LNCaP clone FGC (cell line): ENCODE results near the gene ZNF292.
"Not testable (repeated sequence)": the region's sequence is repeated elsewhere in the genome, so short reads cannot be mapped to it uniquely, and the experiment has no call there.

Experiments used
- DNase-seq: peaks from one replicate; pipeline ENCODE4 v3.0.0-alpha.2; 2011; ENCODE audit warnings: low read depth
- H3K4me3 ChIP-seq: 2 replicates; pipeline ENCODE4 v1.5.1; 2011; ENCODE audit warnings: mild to moderate bottlenecking, low read depth, low read length, control low read depth
- CTCF ChIP-seq: IDR thresholded peaks from 2 replicates; pipeline ENCODE4 v1.5.1; 2012; ENCODE audit warnings: mild to moderate bottlenecking; ENCODE audit not compliant: control insufficient read depth, insufficient read depth; ENCODE audit errors: extremely low read depth

Gene ZNF292

GRCh38 chr6:87283461-87283860 lies 128.1 kb downstream of the ZNF292 start:
- no peak for DNase-seq
- TF ChIP-seq CTCF, result no peak
- H3K4me3 ChIP-seq, result no peak overlapping the region

GRCh38 chr6:87287251-87287650 lies 131.9 kb downstream of the ZNF292 start:
- no peak overlapping the region for H3K4me3 ChIP-seq
- TF ChIP-seq CTCF, result no peak
- DNase-seq, result no peak

GRCh38 chr6:87289571-87289970 lies 134.2 kb downstream of the ZNF292 start:
- no peak for TF ChIP-seq CTCF
- no peak for DNase-seq
- H3K4me3 ChIP-seq, result no peak overlapping the region

- TF ChIP-seq CTCF, result no peak
- H3K4me3 ChIP-seq, result no peak overlapping the region
- DNase-seq, result no peak
These were observed 136.5 kb downstream of the ZNF292 start for GRCh38 chr6:87291883-87292282.

GRCh38 chr6:87293526-87293925 lies 138.2 kb downstream of the ZNF292 start:
- no peak for DNase-seq
- no peak for TF ChIP-seq CTCF
- no peak overlapping the region for H3K4me3 ChIP-seq

- TF ChIP-seq CTCF, result no peak
- no peak for DNase-seq
- H3K4me3 ChIP-seq, result no peak overlapping the region
These were observed 141.8 kb downstream of the ZNF292 start for GRCh38 chr6:87297119-87297518.

GRCh38 chr6:87301277-87301676 lies 145.9 kb downstream of the ZNF292 start:
- DNase-seq, result not testable (repeated sequence)

GRCh38 chr6:87308970-87309369 lies 153.6 kb downstream of the ZNF292 start:
- DNase-seq, result no peak
- no peak for TF ChIP-seq CTCF
- H3K4me3 ChIP-seq, result no peak overlapping the region

More at GRCh38 chr6:87301277-87301676, 145.9 kb downstream of the ZNF292 start:
- H3K4me3 ChIP-seq, result not testable (repeated sequence)
